Mucosa of stomach (tissue), 1 donor: ENCODE results near the gene KIF16B.
"Not testable (repeated sequence)": the region's sequence is repeated elsewhere in the genome, so short reads cannot be mapped to it uniquely, and the experiment has no call there.

Experiments
- H3K27me3 ChIP-seq: one replicate; pipeline ENCODE4 v1.7.0; 2013; ENCODE audit warnings: mild to moderate bottlenecking, low read length; ENCODE audit not compliant: control insufficient read depth, insufficient read depth
- H3K36me3 ChIP-seq: one replicate; pipeline ENCODE4 v1.7.0; 2013; ENCODE audit warnings: low read length; ENCODE audit not compliant: control insufficient read depth, insufficient read depth
- H3K4me1 ChIP-seq: one replicate; pipeline ENCODE4 v1.7.0; 2013; ENCODE audit warnings: mild to moderate bottlenecking, low read length; ENCODE audit not compliant: control insufficient read depth, insufficient read depth
- H3K4me3 ChIP-seq: one replicate; pipeline ENCODE4 v1.7.0; 2013; ENCODE audit warnings: low read length
- H3K9ac ChIP-seq: one replicate; pipeline ENCODE4 v1.7.0; 2013; ENCODE audit warnings: mild to moderate bottlenecking, low read length, moderate library complexity
- H3K9me3 ChIP-seq: one replicate; pipeline ENCODE4 v1.7.0; 2013; ENCODE audit warnings: mild to moderate bottlenecking, low read length, moderate library complexity; ENCODE audit not compliant: control insufficient read depth
- donor health status: Pancreatic carcinoma.

KIF16B gene

GRCh38 chr20:16451982-16452381, 121.3 kb downstream of the KIF16B start:
- H3K4me3 ChIP-seq = no peak overlapping the region
- H3K36me3 ChIP-seq = no peaks in the 10 kb centered on the region
- H3K4me1 ChIP-seq = no peaks in the 10 kb centered on the region
- no peak overlapping the region for H3K9ac ChIP-seq
- H3K9me3 ChIP-seq = no peaks in the 10 kb centered on the region
- H3K27me3 ChIP-seq = no peaks in the 10 kb centered on the region

GRCh38 chr20:16451001-16451400, 122.2 kb downstream of the KIF16B start:
- Histone ChIP-seq H3K9me3 (no peaks in the 10 kb centered on the region), H3K4me1 (no peaks in the 10 kb centered on the region), H3K9ac (no peak overlapping the region), H3K36me3 (no peaks in the 10 kb centered on the region), H3K27me3 (no peaks in the 10 kb centered on the region), H3K4me3 (no peak overlapping the region)

GRCh38 chr20:16446991-16447390, 126.3 kb downstream of the KIF16B start:
- no peaks in the 10 kb centered on the region for H3K27me3 ChIP-seq
- no peak overlapping the region for H3K9ac ChIP-seq
- H3K9me3 ChIP-seq = no peaks in the 10 kb centered on the region
- no peak overlapping the region for H3K4me3 ChIP-seq
- H3K4me1 ChIP-seq = no peaks in the 10 kb centered on the region
- no peaks in the 10 kb centered on the region for H3K36me3 ChIP-seq

- Histone ChIP-seq H3K4me1 (no peaks in the 10 kb centered on the region), H3K4me3 (no peak overlapping the region), H3K9ac (no peak overlapping the region), H3K9me3 (no peaks in the 10 kb centered on the region), H3K36me3 (no peaks in the 10 kb centered on the region), H3K27me3 (no peaks in the 10 kb centered on the region)
Observed at GRCh38 chr20:16446246-16446645, 127.0 kb downstream of the KIF16B start.

GRCh38 chr20:16445482-16445881, 127.8 kb downstream of the KIF16B start:
- no peaks in the 10 kb centered on the region for H3K27me3 ChIP-seq
- H3K4me3 ChIP-seq = no peak overlapping the region
- H3K36me3 ChIP-seq = no peaks in the 10 kb centered on the region
- no peaks in the 10 kb centered on the region for H3K4me1 ChIP-seq
- no peak overlapping the region for H3K9ac ChIP-seq
- H3K9me3 ChIP-seq = no peaks in the 10 kb centered on the region

GRCh38 chr20:16444057-16444777, 129.0 kb downstream of the KIF16B start:
- no peak overlapping the region for H3K4me3 ChIP-seq
- H3K9me3 ChIP-seq = no peaks in the 10 kb centered on the region
- H3K27me3 ChIP-seq = no peaks in the 10 kb centered on the region
- no peaks in the 10 kb centered on the region for H3K4me1 ChIP-seq
- H3K36me3 ChIP-seq = no peaks in the 10 kb centered on the region
- no peak overlapping the region for H3K9ac ChIP-seq

GRCh38 chr20:16441546-16442164, 131.6 kb downstream of the KIF16B start:
- no peaks in the 10 kb centered on the region for H3K27me3 ChIP-seq
- no peak overlapping the region for H3K4me3 ChIP-seq
- H3K9me3 ChIP-seq = no peaks in the 10 kb centered on the region
- no peaks in the 10 kb centered on the region for H3K4me1 ChIP-seq
- no peak overlapping the region for H3K9ac ChIP-seq
- H3K36me3 ChIP-seq = no peaks in the 10 kb centered on the region

- no peak overlapping the region for H3K4me3 ChIP-seq
Observed at GRCh38 chr20:16440686-16441085, 132.6 kb downstream of the KIF16B start.

GRCh38 chr20:16439540-16439939, 133.7 kb downstream of the KIF16B start:
- not testable (repeated sequence) for H3K36me3 ChIP-seq, H3K4me3 ChIP-seq

More at GRCh38 chr20:16440686-16441085, 132.6 kb downstream of the KIF16B start:
- Histone ChIP-seq H3K4me1 (no peaks in the 10 kb centered on the region), H3K27me3 (no peaks in the 10 kb centered on the region), H3K9me3 (no peaks in the 10 kb centered on the region), H3K9ac (no peak overlapping the region), H3K36me3 (no peaks in the 10 kb centered on the region)

GRCh38 chr20:16438100-16438499, 135.1 kb downstream of the KIF16B start:
- Histone ChIP-seq H3K4me3 (no peak overlapping the region), H3K9me3 (no peaks in the 10 kb centered on the region), H3K36me3 (no peaks in the 10 kb centered on the region), H3K4me1 (no peaks in the 10 kb centered on the region), H3K27me3 (no peaks in the 10 kb centered on the region), H3K9ac (no peak overlapping the region)

More at GRCh38 chr20:16439540-16439939, 133.7 kb downstream of the KIF16B start:
- H3K4me1 ChIP-seq, H3K9me3 ChIP-seq, H3K27me3 ChIP-seq, H3K9ac ChIP-seq: not testable (repeated sequence)

GRCh38 chr20:16437387-16437996, 135.8 kb downstream of the KIF16B start:
- no peak overlapping the region for H3K4me3 ChIP-seq
- H3K9ac ChIP-seq = no peak overlapping the region
- H3K9me3 ChIP-seq = no peaks in the 10 kb centered on the region
- H3K4me1 ChIP-seq = no peaks in the 10 kb centered on the region
- no peaks in the 10 kb centered on the region for H3K27me3 ChIP-seq
- no peaks in the 10 kb centered on the region for H3K36me3 ChIP-seq

- Histone ChIP-seq H3K9me3 (no peaks in the 10 kb centered on the region), H3K27me3 (no peaks in the 10 kb centered on the region), H3K9ac (no peak overlapping the region), H3K4me3 (no peak overlapping the region), H3K4me1 (no peaks in the 10 kb centered on the region), H3K36me3 (no peaks in the 10 kb centered on the region)
Observed at GRCh38 chr20:16434062-16434664, 139.1 kb downstream of the KIF16B start.
